NCI-H446 treated with DMSO at 0.1 percent for 48 hours (cell line): ENCODE data around the gene STK11.

Experiments
- DNase-seq: peaks from one replicate; lab custom pipeline; 2025; lab: John Stamatoyannopoulos, UW

STK11 gene

DNA sequence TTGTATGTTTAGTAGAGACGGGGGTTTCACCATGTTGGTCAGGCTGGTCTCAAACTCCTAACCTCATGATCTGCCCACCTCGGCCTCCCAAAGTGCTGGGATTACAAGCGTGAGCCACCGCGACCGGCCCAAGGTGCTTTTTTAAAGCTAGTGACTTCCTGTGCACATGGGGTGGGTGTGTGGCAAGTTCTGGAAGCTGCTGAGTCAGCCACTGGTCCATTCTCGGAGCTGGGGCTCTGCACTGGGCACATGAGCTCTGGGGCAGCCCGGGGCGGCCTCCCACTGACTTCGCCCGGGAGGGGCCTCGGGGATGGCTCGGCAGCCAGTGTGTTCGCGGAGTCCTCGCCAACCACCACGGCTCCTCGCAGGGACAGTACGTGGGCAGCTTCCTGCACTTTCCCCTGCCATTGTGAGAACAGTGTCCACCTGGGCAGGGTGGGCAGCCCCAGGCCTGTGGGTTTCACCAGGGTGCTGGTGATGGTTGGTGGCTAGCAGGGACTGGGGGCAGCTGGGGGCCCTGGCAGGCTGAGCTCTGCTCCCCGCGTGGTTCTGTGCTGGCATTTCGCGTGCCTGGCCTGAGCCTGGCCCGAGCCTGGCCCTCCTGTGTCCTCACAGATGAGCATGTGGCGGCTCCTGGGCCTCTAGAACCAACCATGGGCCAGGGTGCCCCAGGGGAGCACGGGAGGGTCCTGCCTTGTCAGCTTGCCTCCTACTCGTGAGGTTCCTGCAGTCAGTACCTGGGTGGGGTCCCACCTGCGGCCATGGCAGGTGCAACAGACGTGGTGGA, 20.1 kb downstream of the STK11 start:
- DNase-seq = no peak

DNA sequence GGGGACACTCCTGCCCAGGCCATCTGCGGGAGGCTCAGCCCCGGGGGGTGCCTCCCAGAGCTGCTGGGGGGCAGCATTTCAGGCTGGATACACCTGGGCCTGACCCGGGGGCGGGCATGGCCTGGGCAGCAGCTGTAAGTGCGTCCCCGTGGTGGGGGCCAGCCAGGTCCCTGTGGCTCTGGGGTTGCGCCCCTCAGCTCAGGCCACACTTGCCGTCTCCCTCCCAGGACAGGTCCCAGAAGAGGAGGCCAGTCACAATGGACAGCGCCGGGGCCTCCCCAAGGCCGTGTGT, 20.6 kb downstream of the STK11 start:
- no peak for DNase-seq

DNA sequence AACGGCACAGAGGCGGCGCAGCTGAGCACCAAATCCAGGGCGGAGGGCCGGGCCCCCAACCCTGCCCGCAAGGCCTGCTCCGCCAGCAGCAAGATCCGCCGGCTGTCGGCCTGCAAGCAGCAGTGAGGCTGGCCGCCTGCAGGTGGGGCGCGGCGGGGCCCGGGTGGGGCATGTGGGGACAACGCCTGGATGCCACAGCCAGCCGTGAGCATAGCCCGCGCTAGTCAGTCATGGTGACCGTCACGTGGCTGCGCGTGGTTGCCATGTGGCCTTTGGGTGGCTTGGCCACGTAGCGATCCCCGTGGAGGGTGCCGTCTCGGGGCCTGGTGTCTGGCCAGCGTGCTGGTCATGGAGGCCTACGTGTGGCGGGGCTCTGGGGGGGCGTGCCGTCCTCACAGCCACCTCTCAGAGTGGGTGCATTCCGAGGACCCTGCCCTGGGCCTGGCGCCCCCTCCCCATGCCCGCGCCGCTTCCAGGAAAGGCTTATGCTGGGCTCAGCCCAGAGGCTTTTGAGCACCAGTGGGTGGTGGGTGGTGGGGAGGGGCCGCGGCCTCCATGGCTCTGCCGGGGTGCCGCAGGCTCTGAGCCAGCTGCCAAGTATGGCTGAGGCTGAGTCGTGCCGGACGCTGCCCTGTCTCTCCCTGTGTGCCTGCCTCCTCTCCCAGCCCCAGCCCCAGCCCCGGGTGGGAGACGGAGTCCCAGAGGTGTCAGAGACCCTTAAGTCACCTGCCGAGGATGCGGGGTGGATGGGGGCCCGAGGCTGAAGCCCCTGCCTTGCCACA, 21.1 kb downstream of the STK11 start:
- DNase-seq = no peak

DNA sequence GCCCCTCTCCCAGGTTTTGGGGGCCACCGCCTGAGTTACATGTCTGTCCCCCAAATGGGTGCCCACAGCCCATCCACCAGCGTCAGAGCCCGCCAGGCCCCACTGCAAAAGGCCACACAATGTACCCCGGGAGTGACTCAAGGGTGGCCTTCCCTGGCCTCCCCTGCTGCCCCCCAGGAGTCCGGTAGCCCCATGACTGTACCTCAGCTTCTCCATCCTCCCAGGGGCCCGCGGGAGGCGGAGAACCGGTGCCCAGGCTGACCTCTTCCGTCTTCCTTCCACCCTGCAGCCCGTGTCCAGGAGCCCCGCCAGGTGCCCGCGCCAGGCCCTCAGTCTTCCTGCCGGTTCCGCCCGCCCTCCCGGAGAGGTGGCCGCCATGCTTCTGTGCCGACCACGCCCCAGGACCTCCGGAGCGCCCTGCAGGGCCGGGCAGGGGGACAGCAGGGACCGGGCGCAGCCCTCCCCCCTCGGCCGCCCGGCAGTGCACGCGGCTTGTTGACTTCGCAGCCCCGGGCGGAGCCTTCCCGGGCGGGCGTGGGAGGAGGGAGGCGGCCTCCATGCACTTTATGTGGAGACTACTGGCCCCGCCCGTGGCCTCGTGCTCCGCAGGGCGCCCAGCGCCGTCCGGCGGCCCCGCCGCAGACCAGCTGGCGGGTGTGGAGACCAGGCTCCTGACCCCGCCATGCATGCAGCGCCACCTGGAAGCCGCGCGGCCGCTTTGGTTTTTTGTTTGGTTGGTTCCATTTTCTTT, 21.9 kb downstream of the STK11 start:
- no peak for DNase-seq

DNA sequence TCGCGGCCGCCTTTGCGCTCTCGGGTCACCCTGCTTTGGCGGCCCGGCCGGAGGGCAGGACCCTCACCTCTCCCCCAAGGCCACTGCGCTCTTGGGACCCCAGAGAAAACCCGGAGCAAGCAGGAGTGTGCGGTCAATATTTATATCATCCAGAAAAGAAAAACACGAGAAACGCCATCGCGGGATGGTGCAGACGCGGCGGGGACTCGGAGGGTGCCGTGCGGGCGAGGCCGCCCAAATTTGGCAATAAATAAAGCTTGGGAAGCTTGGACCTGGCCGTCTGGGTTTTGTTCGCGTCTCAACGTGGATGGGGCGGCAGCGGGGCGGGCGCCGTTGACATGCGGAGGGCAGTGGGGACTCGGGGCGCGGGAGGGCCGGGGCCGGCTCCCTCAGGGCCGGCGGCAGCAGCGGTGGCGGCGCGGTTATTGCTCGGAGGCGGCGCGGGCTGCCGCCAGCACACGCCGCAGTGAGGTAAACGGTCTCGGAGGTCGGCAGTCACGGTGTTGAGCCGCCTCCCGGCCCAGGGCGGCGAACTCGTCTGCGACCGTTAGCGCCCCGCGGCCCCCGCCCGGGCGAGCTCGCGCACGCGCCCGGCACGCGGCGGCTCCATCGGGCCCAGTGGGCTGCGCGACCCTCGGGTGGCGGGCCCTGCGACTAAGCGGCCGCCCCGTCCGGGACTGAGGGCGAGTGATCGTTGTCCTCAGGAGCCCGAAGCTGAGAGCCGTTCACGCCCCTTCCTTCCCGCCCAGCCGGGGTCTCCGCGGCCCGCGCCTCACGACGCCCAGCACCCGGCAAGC, 22.8 kb downstream of the STK11 start:
- no peak for DNase-seq

DNA sequence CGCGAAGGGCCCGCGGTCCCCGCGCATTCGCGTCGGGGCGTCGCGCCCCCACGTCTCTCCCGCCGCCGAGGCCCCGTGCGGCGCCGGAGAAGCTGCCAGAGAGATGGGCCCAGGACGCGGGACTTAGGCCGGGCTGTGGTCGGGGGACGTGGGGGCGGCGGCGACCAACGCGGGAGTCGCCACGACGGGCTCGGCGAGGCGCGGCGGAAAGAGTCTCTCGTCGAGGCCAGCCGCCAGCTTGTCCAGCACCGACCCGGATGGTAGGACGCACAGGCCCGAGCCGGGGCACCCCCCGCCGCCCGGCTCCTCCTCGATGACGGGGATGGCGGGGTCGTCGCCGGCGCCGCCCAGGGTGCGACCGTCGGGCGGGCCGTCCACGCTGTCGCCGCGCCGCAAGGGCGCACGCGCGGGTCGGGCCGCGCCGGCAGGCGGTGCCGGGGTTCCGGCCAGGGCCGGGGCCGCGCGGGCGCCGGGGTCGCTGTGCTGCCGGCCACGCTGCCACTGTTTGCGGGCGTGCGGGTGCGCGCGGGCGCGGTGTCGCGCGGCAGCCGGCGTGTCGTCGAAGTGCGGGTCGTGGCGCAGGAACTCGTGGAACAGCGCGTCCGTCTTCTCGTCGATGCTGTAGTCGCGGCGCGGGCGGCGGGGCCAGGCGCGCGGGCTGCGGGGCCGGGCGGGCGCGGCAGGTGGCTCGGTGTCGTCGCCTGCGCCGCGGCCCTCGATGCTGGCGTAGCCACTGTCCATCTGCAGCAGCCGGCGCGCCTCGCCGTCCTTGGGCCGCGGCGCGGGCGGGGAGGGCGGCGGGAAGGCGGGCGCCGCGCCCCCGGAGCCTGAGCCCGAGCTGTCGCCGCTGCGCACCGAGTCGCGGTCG, 23.7 kb downstream of the STK11 start:
- DNase-seq = no peak

DNA sequence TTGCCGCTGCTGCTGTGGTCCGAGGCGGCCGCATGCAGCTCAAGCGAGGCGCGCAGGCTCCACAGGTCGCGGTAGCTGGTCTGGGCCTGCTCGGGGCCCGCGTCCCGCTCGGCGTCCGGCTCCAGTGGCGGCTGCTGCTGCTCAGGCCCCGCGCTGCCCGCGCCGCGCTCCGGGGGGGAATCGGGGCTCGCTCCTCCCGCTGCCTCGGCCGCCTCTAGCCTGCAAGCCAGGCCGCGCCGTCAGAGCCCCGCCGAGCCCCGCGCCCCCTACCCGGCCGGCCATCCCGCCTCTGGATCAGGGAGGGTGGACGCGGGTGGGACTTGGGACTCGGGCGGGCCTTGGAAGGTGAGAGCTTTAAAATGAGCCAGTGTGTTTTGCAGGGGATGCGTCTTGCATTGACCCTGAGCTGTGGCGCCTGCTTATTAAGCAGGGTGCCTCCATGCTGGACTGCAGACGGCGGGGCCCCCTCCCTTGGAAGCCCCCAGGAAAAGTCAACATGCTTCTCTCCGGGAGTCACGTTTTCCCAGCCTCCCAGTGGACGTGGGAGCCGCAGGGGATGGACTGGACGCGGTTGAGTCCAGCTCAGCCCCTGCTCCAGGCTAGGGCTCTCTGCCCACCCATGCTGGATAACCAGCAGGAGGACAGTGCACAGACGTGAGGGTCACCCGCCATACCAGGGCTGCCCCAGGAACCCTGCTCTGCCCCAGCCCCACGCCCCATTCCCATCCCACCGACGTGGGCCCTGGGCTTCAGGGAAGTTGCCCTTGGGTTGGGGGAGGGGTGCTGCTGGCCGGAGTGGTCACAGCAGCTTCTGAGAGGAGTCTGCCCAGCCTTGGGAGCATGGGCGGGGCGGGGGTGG, 24.6 kb downstream of the STK11 start:
- no peak for DNase-seq

DNA sequence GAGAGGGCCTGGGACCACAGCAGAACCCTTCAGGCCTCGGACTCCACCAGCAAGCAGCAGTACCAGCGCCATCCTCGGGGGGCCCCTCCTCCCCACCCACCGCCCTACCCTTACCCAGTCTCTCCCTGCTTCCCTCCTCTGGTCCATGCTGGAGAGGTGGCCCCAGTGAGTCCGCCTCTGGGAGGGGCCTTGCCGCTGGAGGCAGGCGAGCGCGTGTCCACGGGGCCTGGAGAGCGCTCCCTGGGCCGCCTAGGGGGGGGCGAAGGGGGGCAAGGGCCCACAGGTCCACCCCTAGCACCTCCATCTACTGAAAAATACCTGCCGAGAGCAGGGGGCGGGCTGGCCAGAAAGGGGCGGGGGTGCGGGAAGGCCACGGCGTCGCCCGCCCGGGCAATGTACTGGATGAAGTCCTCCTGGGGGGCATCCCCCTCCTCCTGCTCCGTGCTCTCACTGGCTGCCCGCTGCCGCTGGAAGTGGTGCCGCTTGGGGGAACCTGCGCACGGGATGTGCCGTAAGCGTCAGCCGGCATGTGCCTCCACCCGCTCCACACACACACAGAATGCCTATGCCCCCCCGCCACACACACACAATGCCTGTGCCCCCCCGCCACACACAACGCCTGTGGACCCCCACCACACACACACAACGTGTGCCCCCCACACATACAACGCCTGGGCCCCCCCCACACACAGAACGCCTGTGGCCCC, 25.4 kb downstream of the STK11 start:
- no peak for DNase-seq

DNA sequence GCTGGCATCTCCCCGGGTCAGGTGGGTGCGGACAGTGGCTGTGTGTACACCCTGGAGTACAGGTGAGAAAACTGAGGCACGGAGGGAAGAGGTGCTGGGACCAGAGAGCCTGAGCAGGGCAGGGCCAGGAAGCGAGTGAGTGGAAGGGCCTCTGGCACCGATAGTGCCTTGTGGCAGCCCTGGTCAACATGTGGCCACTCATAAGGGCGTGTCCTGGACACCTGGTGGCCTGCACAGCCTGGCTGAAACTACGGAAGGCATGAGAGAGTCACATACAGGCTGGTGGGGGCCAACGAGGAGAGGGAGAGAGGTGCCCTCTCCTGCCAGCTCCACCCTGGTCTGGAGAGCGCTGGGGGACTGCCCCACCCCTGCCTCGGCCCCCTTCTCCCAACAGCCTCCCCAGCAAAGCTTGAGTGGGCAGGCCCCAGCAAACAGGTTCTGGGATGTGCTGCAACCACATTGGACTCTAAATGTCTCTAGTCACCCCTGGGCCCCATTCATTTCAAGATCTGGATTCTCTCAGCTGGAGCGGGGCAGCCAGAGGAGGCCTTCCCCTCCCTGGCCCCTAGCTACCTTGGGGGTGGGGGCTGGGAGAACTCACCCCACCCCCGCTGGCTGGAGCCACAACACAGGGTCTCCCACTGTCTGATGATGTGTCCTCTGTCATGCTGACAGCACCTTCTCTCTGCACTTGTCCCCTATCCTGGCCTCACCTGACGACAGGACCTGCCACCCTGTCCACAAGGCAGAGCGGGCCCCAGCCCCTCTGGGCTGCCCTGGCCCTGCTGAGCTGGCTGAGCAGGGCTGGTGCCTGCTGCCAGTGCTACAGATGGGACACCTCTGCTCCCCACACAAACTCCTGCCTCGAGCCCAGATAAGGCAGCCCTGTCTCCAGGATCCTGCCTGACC, 26.4 kb downstream of the STK11 start:
- no peak for DNase-seq

DNA sequence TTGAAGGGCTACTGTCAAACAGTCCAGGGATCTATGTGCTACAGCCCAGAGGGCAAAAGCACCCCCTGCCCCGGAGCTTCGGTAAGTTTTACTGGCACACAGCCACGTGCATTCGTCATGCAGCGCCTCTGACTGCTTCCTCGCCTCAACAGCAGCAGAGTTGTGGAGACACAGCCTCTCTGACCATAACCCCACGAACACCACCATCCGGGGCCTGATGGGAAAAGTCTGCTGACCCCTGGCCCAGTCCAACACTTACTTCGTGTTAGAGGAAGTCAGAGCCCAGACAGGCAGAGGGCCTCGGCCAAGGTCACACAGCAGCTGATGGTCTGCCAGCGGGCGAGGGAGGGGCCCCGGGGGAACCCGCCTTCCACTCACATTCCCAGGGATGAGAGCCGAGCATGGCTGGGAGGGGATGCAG, 27.1 kb downstream of the STK11 start:
- DNase-seq = no peak

DNA sequence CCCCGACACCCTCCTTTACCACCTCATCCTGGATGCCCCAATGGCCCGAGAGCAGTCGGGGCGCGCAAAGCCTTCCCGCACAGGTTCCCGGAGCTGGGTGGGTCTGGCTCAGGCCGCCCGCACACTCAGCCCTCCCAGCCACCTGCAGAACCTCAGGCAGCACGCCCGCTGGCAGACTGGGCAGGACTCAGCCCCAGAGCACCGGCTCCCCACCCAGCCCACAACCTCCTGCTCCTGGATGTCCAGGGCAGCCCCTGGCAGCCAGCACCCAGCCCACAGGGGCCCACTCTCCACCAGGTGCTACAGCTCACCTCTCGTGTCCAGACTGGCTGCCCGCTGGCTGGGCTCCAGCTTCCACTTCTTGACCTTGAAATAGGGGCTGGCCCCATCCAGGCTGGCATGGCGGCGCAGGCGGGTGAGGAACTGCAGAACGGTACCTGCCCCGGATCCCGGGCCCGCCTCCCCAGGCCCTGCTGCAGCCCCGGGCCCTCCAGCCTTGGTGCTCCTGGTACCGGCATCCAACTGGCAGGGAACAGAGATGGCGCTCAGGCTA, 27.6 kb downstream of the STK11 start:
- no peak for DNase-seq

DNA sequence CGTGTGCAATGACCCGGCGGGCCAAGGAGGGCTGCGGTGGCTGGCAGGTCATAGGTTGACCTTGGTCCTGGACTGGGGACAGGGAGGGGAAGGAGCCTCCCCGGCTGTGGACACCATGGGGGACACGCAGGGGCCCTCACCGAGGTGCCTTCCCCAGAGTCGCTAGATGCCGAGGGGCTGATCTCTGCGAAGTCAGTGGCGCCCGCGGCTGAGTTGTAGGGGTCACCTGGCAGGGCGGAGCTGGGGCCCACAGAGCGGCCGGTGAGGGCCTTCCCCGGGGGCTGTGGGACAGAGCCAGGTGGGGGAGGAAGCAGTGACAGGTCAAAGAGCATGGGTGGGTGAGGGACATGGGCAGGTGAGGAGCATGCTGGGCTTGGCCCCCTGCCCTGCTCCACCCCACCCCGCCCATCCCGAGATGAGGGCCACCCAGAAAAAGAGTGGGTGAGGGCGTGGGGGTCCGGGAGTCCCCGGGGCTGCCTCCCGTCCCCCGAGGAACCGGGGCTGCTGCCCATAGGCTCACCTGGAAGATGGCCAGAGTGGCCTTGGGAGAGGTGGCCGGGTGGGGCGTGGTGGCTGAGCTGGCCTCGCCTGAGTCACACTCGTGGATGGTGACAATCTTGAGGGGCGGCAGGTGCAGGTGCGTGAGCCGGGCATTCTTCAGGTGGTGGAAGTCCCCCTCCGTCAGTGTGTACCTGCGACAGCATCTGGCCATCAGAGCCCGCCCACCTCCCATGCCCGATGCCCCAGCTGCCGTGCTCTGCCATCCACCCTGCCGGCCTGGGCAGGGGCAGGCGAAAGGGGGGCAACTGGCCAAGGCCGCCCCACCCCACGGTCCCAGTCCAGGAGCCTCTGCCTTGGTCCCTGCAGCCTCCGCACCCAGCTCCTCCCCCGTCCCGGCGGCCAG, 28.7 kb downstream of the STK11 start:
- DNase-seq = no peak

DNA sequence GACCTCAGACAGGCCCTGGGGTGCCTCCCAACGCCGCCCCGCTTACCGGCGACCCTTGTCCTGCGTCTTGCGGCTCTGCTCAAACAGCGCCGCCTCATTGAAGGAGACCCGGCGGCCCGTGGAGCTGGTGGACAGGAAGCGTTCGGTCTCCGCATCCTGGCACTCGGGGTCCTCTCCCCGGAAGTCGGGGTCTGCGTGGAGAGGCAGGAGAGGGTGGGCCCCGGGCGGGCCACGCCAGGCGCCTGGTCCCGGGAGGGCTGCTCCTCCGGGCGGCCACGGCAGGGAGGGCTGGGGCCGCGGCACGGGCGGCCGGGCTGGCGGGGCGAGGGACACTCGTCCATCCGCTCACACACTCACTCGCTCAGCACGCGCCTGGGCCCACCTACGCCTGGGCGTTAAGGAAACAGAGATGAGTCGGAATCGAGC, 29.4 kb downstream of the STK11 start:
- DNase-seq = no peak

DNA sequence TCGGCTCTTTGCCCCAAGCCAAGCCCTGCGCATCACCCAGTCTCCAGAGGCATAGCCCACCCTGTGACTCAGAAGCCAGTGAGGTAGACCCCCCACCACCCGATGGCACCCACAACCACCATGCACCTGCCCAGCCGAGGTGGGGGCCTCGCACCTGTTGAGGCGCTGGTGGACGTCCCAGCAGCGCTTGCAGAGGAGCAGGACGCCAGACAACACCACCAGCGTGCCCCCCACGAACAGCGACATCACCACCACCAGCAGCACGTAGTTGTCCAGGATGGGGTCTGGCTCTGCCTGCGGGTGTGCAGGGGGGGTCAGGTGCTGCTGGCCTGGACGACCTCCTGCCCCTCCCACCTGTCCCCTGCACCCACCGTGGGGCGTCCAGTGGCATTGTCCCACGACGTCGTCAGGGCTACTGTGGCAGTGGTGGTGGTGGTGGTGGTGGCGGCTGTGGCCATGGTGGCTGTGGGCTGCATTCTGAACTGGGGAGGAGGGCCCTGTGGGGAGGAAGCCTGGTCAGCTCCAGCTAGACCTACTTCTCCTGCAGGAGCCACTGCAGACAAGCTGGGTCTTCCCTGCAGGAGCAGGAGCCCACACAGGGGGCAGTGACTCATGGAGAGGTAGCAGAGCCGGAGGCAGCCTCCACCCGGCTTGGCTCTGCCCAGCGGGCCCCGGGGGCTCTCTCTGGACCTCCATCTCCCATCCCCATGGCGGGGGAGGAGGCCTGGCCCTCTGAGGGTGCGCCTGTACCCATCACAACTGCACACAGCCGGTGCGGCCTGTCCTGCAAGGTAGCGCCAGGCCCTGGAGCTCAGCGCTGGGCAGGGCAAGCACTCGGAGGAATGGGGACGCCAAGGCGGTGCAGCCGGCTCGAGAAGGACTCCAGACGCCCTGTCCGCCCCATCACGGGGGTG, 30.3 kb downstream of the STK11 start:
- no peak for DNase-seq

DNA sequence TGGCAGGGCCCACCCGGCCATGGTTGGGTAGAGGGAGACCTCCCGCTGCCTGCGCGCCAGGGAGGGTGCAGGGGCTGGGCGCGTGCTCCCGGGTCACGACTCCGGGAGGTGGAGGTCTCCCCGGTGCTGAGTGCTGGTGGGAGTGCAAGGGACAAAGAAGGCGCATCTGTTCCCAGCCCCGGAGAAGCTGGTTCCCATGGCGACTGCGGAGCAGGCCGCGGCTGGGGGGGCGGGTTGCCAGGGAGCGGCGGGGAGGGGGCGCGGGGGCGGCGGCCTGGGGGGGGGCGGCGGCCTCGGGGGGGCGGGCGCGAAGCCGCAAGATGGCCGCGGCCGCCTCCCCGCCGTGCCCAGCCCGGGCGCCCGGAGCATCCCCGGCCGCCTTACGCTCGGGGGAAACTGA, 31.0 kb downstream of the STK11 start:
- DNase-seq = no peak
